GM23248 (cell line): ENCODE data around the gene ZNF302. TPM values are rescaled to one million over a fixed set of nuclear protein-coding genes. Genes with fewer than 3 reads are reported as not detected.

Experiments
- DNase-seq: peaks from one replicate; pipeline ENCODE4 v3.0.0-alpha.2; 2015
- H2AFZ ChIP-seq: fragments of 200-600 bp; sonication (generic); 2 replicates; pipeline ENCODE4 v1.6.1; 2016; ENCODE audit warnings: antibody characterized with exemption
- H3F3A ChIP-seq: fragments of 200-600 bp; sonication (generic); 2 replicates; pipeline ENCODE4 v1.6.1; 2016; ENCODE audit warnings: mild to moderate bottlenecking, antibody characterized with exemption, mixed run types; ENCODE audit not compliant: insufficient read depth
- H3K27ac ChIP-seq: fragments of 200-600 bp; sonication (generic); 2 replicates; pipeline ENCODE4 v1.5.1; 2016; ENCODE audit warnings: mild to moderate bottlenecking
- H3K27me3 ChIP-seq: fragments of 200-600 bp; sonication (generic); replicated peaks from 2 replicates; pipeline ENCODE4 v1.6.1; 2016; ENCODE audit warnings: mild to moderate bottlenecking; ENCODE audit not compliant: insufficient read depth
- H3K36me3 ChIP-seq: fragments of 200-600 bp; sonication (generic); 2 replicates; pipeline ENCODE4 v1.6.1; 2016; ENCODE audit warnings: low read depth, mild to moderate bottlenecking
- H3K4me1 ChIP-seq: fragments of 200-600 bp; sonication (generic); 2 replicates; pipeline ENCODE4 v1.6.1; 2016; ENCODE audit warnings: mild to moderate bottlenecking; ENCODE audit not compliant: insufficient read depth
- H3K4me2 ChIP-seq: fragments of 200-600 bp; sonication (generic); one replicate; pipeline ENCODE4 v1.6.1; 2016; ENCODE audit warnings: mild to moderate bottlenecking; ENCODE audit not compliant: unreplicated experiment
- H3K4me3 ChIP-seq: fragments of 200-600 bp; sonication (generic); 2 replicates; pipeline ENCODE4 v1.5.1; 2016; ENCODE audit warnings: mild to moderate bottlenecking
- H3K79me2 ChIP-seq: fragments of 200-600 bp; sonication (generic); 2 replicates; pipeline ENCODE4 v1.6.1; 2016; ENCODE audit warnings: mild to moderate bottlenecking; ENCODE audit not compliant: insufficient read depth
- H3K9ac ChIP-seq: fragments of 200-600 bp; sonication (generic); 2 replicates; pipeline ENCODE4 v1.6.1; 2016; ENCODE audit warnings: mild to moderate bottlenecking
- H3K9me2 ChIP-seq: fragments of 200-600 bp; sonication (generic); 2 replicates; pipeline ENCODE4 v1.6.1; 2016; ENCODE audit warnings: mixed run types, mild to moderate bottlenecking, moderate library complexity; ENCODE audit not compliant: insufficient read depth
- H3K9me3 ChIP-seq: fragments of 200-600 bp; sonication (generic); one replicate; pipeline ENCODE4 v1.6.1; 2017; ENCODE audit warnings: low read depth
- H4K20me1 ChIP-seq: fragments of 200-600 bp; sonication (generic); 2 replicates; pipeline ENCODE4 v1.6.0; 2016; ENCODE audit not compliant: insufficient read depth
- EZH2 ChIP-seq: fragments of 200-600 bp; sonication (generic); IDR thresholded peaks from 2 replicates; pipeline ENCODE4 v1.6.1; 2018; ENCODE audit warnings: antibody characterized with exemption, mild to moderate bottlenecking; ENCODE audit not compliant: insufficient read depth, poor library complexity, severe bottlenecking
- EZH2phosphoT487 ChIP-seq: fragments of 200-600 bp; sonication (generic); IDR thresholded peaks from 2 replicates; pipeline ENCODE4 v1.6.1; 2018; ENCODE audit warnings: antibody characterized with exemption, moderate library complexity, mild to moderate bottlenecking, low read depth; ENCODE audit not compliant: insufficient read depth
- WGBS, 2 experiments: methylation state at CpG; one replicate each; pipeline ENCODE4 v1.1.6; 2015 to 2017; ENCODE audit warnings: low lambda C conversion rate in 2 of 2, low coverage in 1 of 2; ENCODE audit errors: missing lambda C conversion rate in 2 of 2; 5-methylcytosine and 5-hydroxymethylcytosine counted together
- in situ Hi-C: fragments of 300-500 bp; cut with MboI; formaldehyde crosslinking; loops from 2 replicates; pipeline ENCODE4 v1.15.0; 2020
- polyA plus RNA-seq: library from polyadenylated mRNA; unstranded; fragments of >200 nt; fragmentation: Nextera tagmentation; extraction: Ambion mirVana; gene quantifications from 2 replicates; pipeline ENCODE4 v1.2.1, GENCODE V29; 2016
- total RNA-seq: library from RNA; depleted of rRNA; stranded (reverse); fragments of >200 nt; shearing (Covaris generic); gene quantifications from 2 replicates; pipeline ENCODE4 v1.2.3, GENCODE V29; 2014; rRNA removed

The ZNF302 gene
- total RNA-seq (18.4 and 23.9 TPM in 2 replicates), polyA plus RNA-seq (20.5 and 23.9 TPM in 2 replicates)

DNA sequence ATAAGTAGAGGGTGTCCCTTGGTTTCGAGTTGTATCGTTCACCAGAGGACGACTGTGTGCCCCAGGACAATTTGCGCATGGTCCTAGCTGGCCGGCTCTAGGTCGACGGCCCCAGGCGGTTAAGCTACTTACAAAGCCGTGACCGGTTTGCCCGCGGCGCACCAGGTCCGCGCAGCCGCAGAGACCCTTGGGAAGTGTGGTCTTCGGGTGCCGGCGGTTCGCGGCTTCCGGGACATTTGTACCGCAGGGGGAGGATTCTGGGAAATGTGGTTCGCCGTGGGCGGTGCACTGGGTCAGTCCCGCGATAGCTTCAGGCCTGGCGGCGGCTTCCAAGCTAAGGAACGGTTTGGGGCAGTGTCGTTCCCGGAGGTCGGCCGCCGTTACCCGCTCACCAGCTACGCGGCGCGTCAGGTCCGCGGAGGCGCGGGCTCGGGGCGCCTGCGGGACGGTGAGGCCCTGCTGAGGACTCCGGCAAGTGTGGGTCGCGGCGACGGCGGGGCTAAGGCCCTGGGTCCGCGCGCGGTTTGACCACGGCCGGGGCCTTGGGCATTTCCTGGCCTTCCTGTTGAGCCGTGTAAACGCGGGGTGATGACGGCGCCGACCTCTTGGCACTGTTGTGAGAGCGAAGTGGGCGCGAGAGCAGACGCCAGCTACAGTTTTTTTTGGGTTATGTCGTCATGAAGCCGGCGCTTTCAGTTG, at the start of gene ZNF302:
ZNF302 (plus strand) TSS at position 293 of the 699 bp plus-strand sequence. CDS start 1,127 bp downstream, outside the sequence.
- in situ Hi-C loops = no loop called here
- Histone ChIP-seq H4K20me1 (no peaks in the 10 kb centered on the region), H3K27ac (peak within 1 kb of the TSS; percentile 93), H2AFZ (peak within 1 kb of the TSS; percentile 99), H3F3A (no peaks in the 10 kb centered on the region), H3K27me3 (no peaks in the 10 kb centered on the region), H3K9me3 (no peaks in the 10 kb centered on the region), H3K79me2 (peaks cover 31% of the 10 kb centered on the region), H3K36me3 (peaks cover 34% of the 10 kb centered on the region), H3K9ac (peak within 1 kb of the TSS; percentile 96), H3K9me2 (no peaks in the 10 kb centered on the region), H3K4me1 (peaks cover 4% of the 10 kb centered on the region; the same call in 1 of the 2 replicates), H3K4me2 (peak within 1 kb of the TSS; percentile 91), H3K4me3 (peak within 1 kb of the TSS; percentile 73)
- TF ChIP-seq EZH2phosphoT487 (no peak), EZH2 (no peak)
- 1% methylated on average over 74 of the region's 74 CpGs for WGBS, 2 experiments
- peak; percentile 99 for DNase-seq

DNA sequence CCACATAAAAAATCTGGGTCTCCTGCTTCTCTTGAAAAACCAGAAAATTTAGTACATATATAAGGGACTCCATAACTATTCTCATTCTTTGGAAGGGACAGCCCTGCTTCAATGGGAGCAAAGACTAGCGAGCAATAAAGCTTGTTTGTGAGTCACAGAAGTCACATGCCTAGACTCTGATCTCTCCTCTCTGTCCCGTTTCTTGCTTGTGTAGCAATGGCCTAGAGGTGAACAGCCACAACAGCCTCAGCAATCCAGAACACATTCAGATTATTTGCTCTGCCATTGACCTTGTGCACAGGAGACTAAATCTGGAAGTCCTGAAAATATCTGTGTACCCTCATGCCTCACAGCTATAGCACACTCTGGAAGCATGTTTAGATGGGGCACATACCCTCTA, 43.7 kb upstream of the ZNF302 start:
- no peak overlapping the region for H3K9ac ChIP-seq
- no peak overlapping the region for H3K4me3 ChIP-seq
- H3K27me3 ChIP-seq = no peaks in the 10 kb centered on the region
- in situ Hi-C loops = no loop called here
- no peaks in the 10 kb centered on the region for H3K79me2 ChIP-seq
- 46 to 50% methylated on average over 2 of the region's 2 CpGs for WGBS, 2 experiments
- H4K20me1 ChIP-seq = no peaks in the 10 kb centered on the region
- no peaks in the 10 kb centered on the region for H3K36me3 ChIP-seq
- H3K9me3 ChIP-seq = no peaks in the 10 kb centered on the region
- no peak overlapping the region for H3K27ac ChIP-seq
- H3F3A ChIP-seq = no peaks in the 10 kb centered on the region
- H3K9me2 ChIP-seq = no peaks in the 10 kb centered on the region
- H2AFZ ChIP-seq = no peak overlapping the region
- no peak overlapping the region for H3K4me2 ChIP-seq
- H3K4me1 ChIP-seq = no peaks in the 10 kb centered on the region
- no peak for TF ChIP-seq EZH2phosphoT487
- TF ChIP-seq EZH2 = no peak
- DNase-seq = no peak

DNA sequence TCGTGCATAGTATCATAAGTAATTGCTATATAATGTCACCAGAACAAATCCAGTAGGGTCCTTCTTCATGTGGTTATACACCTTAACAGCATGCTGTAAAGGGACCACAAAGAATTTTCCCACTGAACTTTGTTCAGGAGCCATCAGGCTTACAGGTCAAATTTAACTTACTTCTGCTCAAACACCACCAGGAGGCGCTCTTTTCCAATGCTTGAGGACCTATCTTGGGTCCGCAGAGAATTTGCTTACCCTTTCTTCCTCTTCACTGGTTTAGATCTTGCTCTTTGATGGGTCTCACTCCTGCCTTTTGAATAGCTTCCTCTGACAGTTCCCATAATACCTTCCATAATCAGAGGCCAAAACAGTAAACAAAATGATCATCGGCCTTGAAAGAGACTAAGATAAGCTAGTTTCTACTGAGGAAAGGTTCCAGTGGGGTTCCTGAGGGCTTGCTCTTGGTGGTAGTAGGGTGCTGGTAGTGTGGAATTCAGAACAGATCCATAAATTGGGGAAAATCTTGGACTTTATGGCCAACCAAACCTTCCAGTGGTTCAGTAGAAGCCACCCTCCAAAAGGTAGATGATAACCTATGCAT, 37.9 kb upstream of the ZNF302 start:
- Histone ChIP-seq H3K4me2 (no peak overlapping the region), H3F3A (no peaks in the 10 kb centered on the region), H3K4me3 (no peak overlapping the region), H3K9me3 (no peaks in the 10 kb centered on the region), H3K27ac (no peak overlapping the region), H3K9ac (no peak overlapping the region), H3K79me2 (no peaks in the 10 kb centered on the region), H3K9me2 (no peaks in the 10 kb centered on the region), H3K36me3 (no peaks in the 10 kb centered on the region), H3K4me1 (no peaks in the 10 kb centered on the region), H3K27me3 (no peaks in the 10 kb centered on the region), H4K20me1 (no peaks in the 10 kb centered on the region), H2AFZ (no peak overlapping the region)
- 0 to 6% methylated on average over 4 of the region's 4 CpGs for WGBS, 2 experiments
- no peak for TF ChIP-seq EZH2phosphoT487
- no peak for TF ChIP-seq EZH2
- DNase-seq = peak; percentile 76
- in situ Hi-C loops = no loop called here

DNA sequence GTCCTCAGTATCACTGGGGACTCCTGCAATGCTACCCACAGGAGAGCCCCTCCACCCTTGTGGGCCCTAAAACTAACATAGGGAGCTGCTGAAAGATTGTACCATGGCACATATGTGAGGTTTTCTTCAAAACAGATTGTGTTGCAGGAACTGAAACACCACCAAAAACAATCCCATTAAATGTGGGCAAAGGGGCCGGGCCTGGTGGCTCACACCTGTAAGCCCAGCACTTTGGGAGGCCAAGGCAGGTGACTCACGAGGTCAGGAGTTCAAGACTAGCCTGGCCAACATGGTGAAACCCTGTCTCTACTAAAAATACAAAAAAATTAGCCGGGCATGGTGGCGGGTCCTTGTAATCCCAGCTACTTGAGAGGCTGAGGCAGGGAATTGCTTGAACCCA, 35.2 kb upstream of the ZNF302 start:
- no peaks in the 10 kb centered on the region for H3K9me3 ChIP-seq
- no peaks in the 10 kb centered on the region for H3K27me3 ChIP-seq
- H3F3A ChIP-seq = no peaks in the 10 kb centered on the region
- no peaks in the 10 kb centered on the region for H3K4me1 ChIP-seq
- no peaks in the 10 kb centered on the region for H3K9me2 ChIP-seq
- in situ Hi-C loops = no loop called here
- H3K36me3 ChIP-seq = no peaks in the 10 kb centered on the region
- no peak overlapping the region for H3K9ac ChIP-seq
- H3K27ac ChIP-seq = no peak overlapping the region
- no peak for DNase-seq
- 54% methylated on average over 4 of the region's 4 CpGs for WGBS, 2 experiments
- no peaks in the 10 kb centered on the region for H3K79me2 ChIP-seq
- no peaks in the 10 kb centered on the region for H4K20me1 ChIP-seq
- no peak overlapping the region for H3K4me2 ChIP-seq
- no peak for TF ChIP-seq EZH2phosphoT487
- H3K4me3 ChIP-seq = no peak overlapping the region
- no peak overlapping the region for H2AFZ ChIP-seq
